CD4-positive, alpha-beta memory T cell (primary cell): ENCODE data around the gene CALHM5. TPM values are rescaled to one million over a fixed set of nuclear protein-coding genes. Genes with fewer than 3 reads are reported as not detected.

Experiments
- CTCF ChIA-PET: fragments of 350-600 bp; sonication (Branson Sonifier 250); formaldehyde crosslinking; loops from one replicate; lab custom pipeline; 2021; ENCODE audit warnings: inconsistent platforms; ENCODE audit not compliant: partially characterized antibody; lab: Charles Lee
- POLR2A ChIA-PET: fragments of 350-600 bp; sonication (Branson Sonifier 250); formaldehyde crosslinking; loops from one replicate; lab custom pipeline; 2021; ENCODE audit not compliant: partially characterized antibody; lab: Charles Lee
- DNase-seq, 5 donors: peaks; one replicate each; pipeline versions ENCODE4 v3.0.0 to v3.0.0-alpha.2; 2020 to 2022; ENCODE audit warnings: mixed read lengths in 1 of 5
- H3K27ac ChIP-seq: one replicate; pipeline ENCODE4 v1.7.0; 2013; ENCODE audit warnings: low read depth, low read length
- H3K27me3 ChIP-seq: 2 replicates; pipeline ENCODE4 v1.7.0; 2013; ENCODE audit warnings: mild to moderate bottlenecking, low read length, moderate library complexity; ENCODE audit not compliant: insufficient read depth
- H3K36me3 ChIP-seq: 2 replicates; pipeline ENCODE4 v1.7.0; 2013; ENCODE audit warnings: mild to moderate bottlenecking, low read length, moderate library complexity; ENCODE audit not compliant: insufficient read depth
- H3K4me1 ChIP-seq: 2 replicates; pipeline ENCODE4 v1.7.0; 2013; ENCODE audit warnings: mild to moderate bottlenecking, low read length, moderate library complexity; ENCODE audit not compliant: insufficient read depth
- H3K4me3 ChIP-seq, 2 donors: one replicate each; pipeline ENCODE4 v1.7.0; 2013; ENCODE audit warnings: low read length in 2 of 2, mild to moderate bottlenecking in 1 of 2
- H3K9me3 ChIP-seq, 2 donors: one replicate each; pipeline ENCODE4 v1.7.0; 2013; ENCODE audit warnings: low read length in 2 of 2, control low read depth in 1 of 2; ENCODE audit not compliant: control insufficient read depth in 1 of 2
- H3K27ac Mint-ChIP-seq, 7 donors: one replicate each; pipeline ENCODE4 v1.8.0; 2020 to 2021; ENCODE audit warnings: mixed read lengths in 7 of 7, mild to moderate bottlenecking in 6 of 7, inconsistent platforms in 3 of 7, moderate library complexity in 3 of 7
- H3K27me3 Mint-ChIP-seq, 2 donors: one replicate each; pipeline ENCODE4 v1.8.0; 2020 to 2021; ENCODE audit warnings: mixed read lengths in 2 of 2
- H3K36me3 Mint-ChIP-seq, 2 donors: one replicate each; pipeline ENCODE4 v1.8.0; 2020 to 2021; ENCODE audit warnings: mixed read lengths in 2 of 2, inconsistent platforms in 1 of 2, mild to moderate bottlenecking in 1 of 2
- H3K4me1 Mint-ChIP-seq, 4 donors: one replicate each; pipeline ENCODE4 v1.8.0; 2020 to 2021; ENCODE audit warnings: mixed read lengths in 4 of 4, mild to moderate bottlenecking in 1 of 4
- H3K4me3 Mint-ChIP-seq, 8 donors: one replicate each; pipeline ENCODE4 v1.8.0; 2020 to 2021; ENCODE audit warnings: mixed read lengths in 8 of 8, mild to moderate bottlenecking in 7 of 8, moderate library complexity in 6 of 8, inconsistent platforms in 3 of 8
- H3K9me3 Mint-ChIP-seq, 8 donors: one replicate each; pipeline ENCODE4 v1.8.0; 2020 to 2021; ENCODE audit warnings: mixed read lengths in 8 of 8, mild to moderate bottlenecking in 5 of 8, inconsistent platforms in 3 of 8, moderate library complexity in 1 of 8
- intact Hi-C: fragments of 100-400 bp; cut with micrococcal nuclease; formaldehyde crosslinking; loops from one replicate; pipeline ENCODE4 v1.15.1; 2023
- polyA plus RNA-seq, 2 donors: library from polyadenylated mRNA; unstranded; fragments of 300-500 nt; fragmentation: Illumina TruSeq; gene quantifications; one replicate each; pipeline ENCODE4 v1.2.3, GENCODE V29; 2021
- total RNA-seq, 2 experiments: library from RNA; stranded (reverse); gene quantifications; one replicate each; pipeline ENCODE4 v1.2.3, GENCODE V29; 2021

Gene CALHM5
- total and polyA plus RNA-seq, 4 experiments from 2014 or later: not detected

GRCh38 chr6:116507324-116507723 lies 4.1 kb upstream of the CALHM5 start:
- no peak for DNase-seq
- H3K4me1 ChIP-seq: no peaks in the 10 kb centered on the region
- H3K9me3 ChIP-seq: no peaks in the 10 kb centered on the region
- no peak overlapping the region for H3K27ac ChIP-seq
- H3K27me3 Mint-ChIP-seq: peaks cover 13 to 26% of the 10 kb centered on the region in 2 donors
- H3K4me3 Mint-ChIP-seq: no peak overlapping the region
- H3K36me3 Mint-ChIP-seq: peaks cover 0 to 10% of the 10 kb centered on the region in 2 donors
- H3K9me3 Mint-ChIP-seq: peaks cover 0 to 32% (median 15%) of the 10 kb centered on the region in 8 donors
- CTCF ChIA-PET: no interaction called here
- H3K4me3 ChIP-seq: no peak overlapping the region
- intact Hi-C loops: no loop called here
- POLR2A ChIA-PET: no interaction called here
- no peaks in the 10 kb centered on the region for H3K27me3 ChIP-seq
- no peaks in the 10 kb centered on the region for H3K4me1 Mint-ChIP-seq
- H3K36me3 ChIP-seq: no peaks in the 10 kb centered on the region
- H3K27ac Mint-ChIP-seq: no peak overlapping the region

- ChIA-PET CTCF (no interaction called here), POLR2A (no interaction called here)
- Histone ChIP-seq H3K27ac (no peak overlapping the region), H3K27me3 (no peaks in the 10 kb centered on the region), H3K36me3 (no peaks in the 10 kb centered on the region), H3K4me1 (no peaks in the 10 kb centered on the region), H3K4me3 (no peak overlapping the region), H3K9me3 (no peaks in the 10 kb centered on the region)
- intact Hi-C loops: no loop called here
- Mint-ChIP-seq H3K27me3 (peaks cover 6 to 18% of the 10 kb centered on the region in 2 donors), H3K9me3 (peaks cover 0 to 27% (median 13%) of the 10 kb centered on the region in 8 donors), H3K27ac (no peak overlapping the region), H3K36me3 (peaks cover 0 to 3% of the 10 kb centered on the region in 2 donors), H3K4me3 (no peak overlapping the region), H3K4me1 (no peaks in the 10 kb centered on the region)
- no peak for DNase-seq
These were observed 2.9 kb upstream of the CALHM5 start for GRCh38 chr6:116508527-116508926.

GRCh38 chr6:116512111-116512559 lies 696 bp downstream of the CALHM5 start:
- Histone ChIP-seq H3K4me1 (no peaks in the 10 kb centered on the region), H3K27ac (no peak overlapping the region), H3K27me3 (no peaks in the 10 kb centered on the region), H3K9me3 (no peaks in the 10 kb centered on the region), H3K4me3 (no peak overlapping the region), H3K36me3 (no peaks in the 10 kb centered on the region)
- ChIA-PET CTCF (interaction anchor here (0.7 to 6.4 kb wide), 4 partner anchors 18 to 224 kb away, joined by 3 to 34 read pairs (median 4); no protein-coding TSS in a partner anchor), POLR2A (no interaction called here)
- H3K4me1 Mint-ChIP-seq: no peaks in the 10 kb centered on the region
- H3K27ac Mint-ChIP-seq: peak overlapping the region in 1 of 7 donors; percentile 18
- intact Hi-C loops: no loop called here
- DNase-seq: no peak
- H3K9me3 Mint-ChIP-seq: peaks cover 0 to 10% (median 6%) of the 10 kb centered on the region in 8 donors
- H3K4me3 Mint-ChIP-seq: no peak overlapping the region
- peaks cover 2 to 6% of the 10 kb centered on the region in 2 donors for H3K27me3 Mint-ChIP-seq
- H3K36me3 Mint-ChIP-seq: no peaks in the 10 kb centered on the region

- intact Hi-C loops: no loop called here
- Mint-ChIP-seq H3K9me3 (peaks cover 0 to 10% (median 5%) of the 10 kb centered on the region in 8 donors), H3K4me3 (no peak overlapping the region), H3K36me3 (no peaks in the 10 kb centered on the region), H3K4me1 (no peaks in the 10 kb centered on the region), H3K27ac (no peak overlapping the region), H3K27me3 (peaks cover 0 to 2% of the 10 kb centered on the region in 2 donors)
- H3K36me3 ChIP-seq: no peaks in the 10 kb centered on the region
- POLR2A ChIA-PET: no interaction called here
- H3K4me1 ChIP-seq: no peaks in the 10 kb centered on the region
- no peak for DNase-seq
- CTCF ChIA-PET: interaction anchor here (0.7 to 6.4 kb wide), 3 partner anchors 21 to 225 kb away, joined by 3 to 34 read pairs (median 4); no protein-coding TSS in a partner anchor
- no peaks in the 10 kb centered on the region for H3K27me3 ChIP-seq
- H3K27ac ChIP-seq: no peak overlapping the region
- H3K9me3 ChIP-seq: no peaks in the 10 kb centered on the region
- no peak overlapping the region for H3K4me3 ChIP-seq
These were observed 1.3 kb downstream of the CALHM5 start for GRCh38 chr6:116512734-116513133.

- no peaks in the 10 kb centered on the region for H3K9me3 ChIP-seq
- H3K4me3 Mint-ChIP-seq: no peak overlapping the region
- H3K4me3 ChIP-seq: no peak overlapping the region
- no peak overlapping the region for H3K27ac Mint-ChIP-seq
- H3K4me1 Mint-ChIP-seq: no peaks in the 10 kb centered on the region
- intact Hi-C loops: no loop called here
- no peaks in the 10 kb centered on the region for H3K27me3 ChIP-seq
- H3K27me3 Mint-ChIP-seq: peaks cover 0 to 2% of the 10 kb centered on the region in 2 donors
- CTCF ChIA-PET: interaction anchor here (2.1 to 6.4 kb wide), 2 partner anchors 21 to 226 kb away, joined by 8 to 34 read pairs; no protein-coding TSS in a partner anchor
- H3K36me3 ChIP-seq: no peaks in the 10 kb centered on the region
- POLR2A ChIA-PET: no interaction called here
- no peak overlapping the region for H3K27ac ChIP-seq
- no peak for DNase-seq
- no peaks in the 10 kb centered on the region for H3K4me1 ChIP-seq
- H3K36me3 Mint-ChIP-seq: no peaks in the 10 kb centered on the region
- peaks cover 0 to 7% (median 3%) of the 10 kb centered on the region in 8 donors for H3K9me3 Mint-ChIP-seq
These were observed 1.9 kb downstream of the CALHM5 start for GRCh38 chr6:116513224-116513875.

- H3K36me3 ChIP-seq: no peaks in the 10 kb centered on the region
- H3K27me3 ChIP-seq: no peaks in the 10 kb centered on the region
- Mint-ChIP-seq H3K4me3 (no peak overlapping the region), H3K4me1 (no peaks in the 10 kb centered on the region), H3K27me3 (peaks cover 0 to 2% of the 10 kb centered on the region in 2 donors), H3K27ac (no peak overlapping the region), H3K9me3 (peaks cover 0 to 4% (median 0%) of the 10 kb centered on the region in 8 donors), H3K36me3 (no peaks in the 10 kb centered on the region)
- H3K9me3 ChIP-seq: no peaks in the 10 kb centered on the region
- CTCF ChIA-PET: interaction anchor here (2.1 to 6.4 kb wide), 2 partner anchors 20 to 226 kb away, joined by 8 to 34 read pairs; no protein-coding TSS in a partner anchor
- no peak overlapping the region for H3K27ac ChIP-seq
- intact Hi-C loops: no loop called here
- H3K4me1 ChIP-seq: no peaks in the 10 kb centered on the region
- H3K4me3 ChIP-seq: no peak overlapping the region
- POLR2A ChIA-PET: no interaction called here
- no peak for DNase-seq
These were observed 2.7 kb downstream of the CALHM5 start for GRCh38 chr6:116514111-116514510.

- Histone ChIP-seq H3K36me3 (no peaks in the 10 kb centered on the region), H3K4me1 (no peaks in the 10 kb centered on the region), H3K9me3 (no peaks in the 10 kb centered on the region), H3K27ac (no peak overlapping the region), H3K4me3 (no peak overlapping the region), H3K27me3 (no peaks in the 10 kb centered on the region)
- no peaks in the 10 kb centered on the region for H3K36me3 Mint-ChIP-seq
- H3K4me3 Mint-ChIP-seq: no peak overlapping the region
- intact Hi-C loops: no loop called here
- ChIA-PET POLR2A (interaction anchor here (0.7 kb wide), 1 partner anchor 227 kb away, joined by 3 read pairs; no protein-coding TSS in a partner anchor), CTCF (interaction anchor here (2.1 to 6.4 kb wide), 2 partner anchors 19 to 227 kb away, joined by 8 to 34 read pairs; no protein-coding TSS in a partner anchor)
- no peaks in the 10 kb centered on the region for H3K4me1 Mint-ChIP-seq
- H3K9me3 Mint-ChIP-seq: peaks cover 0 to 1% (median 0%) of the 10 kb centered on the region in 8 donors
- H3K27me3 Mint-ChIP-seq: peaks cover 0 to 2% of the 10 kb centered on the region in 2 donors
- H3K27ac Mint-ChIP-seq: no peak overlapping the region
- DNase-seq: no peak
These were observed 3.7 kb downstream of the CALHM5 start for GRCh38 chr6:116515141-116515540.
